Nephron (organoid): ENCODE measurements around the gene SPOCK2.
A peak's percentile ranks its signal among the peaks of the same experiment; 100 is the strongest.

ENCODE experiments used
- H3K27ac Mint-ChIP-seq, 3 experiments: 2 replicates each; pipeline ENCODE4 v1.8.0; 2020; ENCODE audit warnings: mixed read lengths in 3 of 3, mild to moderate bottlenecking in 2 of 3, moderate library complexity in 1 of 3
- H3K27me3 Mint-ChIP-seq: 2 replicates; pipeline ENCODE4 v1.8.0; 2021; ENCODE audit warnings: low read depth, mild to moderate bottlenecking, moderate library complexity, mixed read lengths
- H3K36me3 Mint-ChIP-seq: 2 replicates; pipeline ENCODE4 v1.8.0; 2020; ENCODE audit warnings: low read depth, mixed read lengths
- H3K4me1 Mint-ChIP-seq: 2 replicates; pipeline ENCODE4 v1.8.0; 2020; ENCODE audit warnings: mixed read lengths
- H3K4me3 Mint-ChIP-seq, 3 experiments: 2 replicates each; pipeline ENCODE4 v1.8.0; 2020; ENCODE audit warnings: mild to moderate bottlenecking in 3 of 3, mixed read lengths in 3 of 3, moderate library complexity in 2 of 3
- H3K9me3 Mint-ChIP-seq: 2 replicates; pipeline ENCODE4 v1.8.0; 2020; ENCODE audit warnings: mixed read lengths
- CTCF ChIP-seq, 3 experiments: fragments of 200-600 bp; sonication (generic); IDR thresholded peaks; one replicate each; pipeline ENCODE4 v1.5.0; 2021; ENCODE audit warnings: antibody characterized with exemption in 3 of 3; ENCODE audit not compliant: unreplicated experiment in 3 of 3

SPOCK2 gene

GRCh38 chr10:72061491-72061890 is 26.9 kb downstream of the SPOCK2 start:
- H3K4me3 Mint-ChIP-seq = no peak overlapping the region
- H3K4me1 Mint-ChIP-seq = peaks cover 29% of the 10 kb centered on the region
- H3K36me3 Mint-ChIP-seq = no peaks in the 10 kb centered on the region
- peak overlapping the region in 1 of 3 experiments; percentile 49 for H3K27ac Mint-ChIP-seq
- TF ChIP-seq CTCF (IDR thresholded peaks at IDR 0.05; ENCODE audit: unreplicated experiment in 3 of 3) = no peak
- H3K27me3 Mint-ChIP-seq = peaks cover 32% of the 10 kb centered on the region
- no peaks in the 10 kb centered on the region for H3K9me3 Mint-ChIP-seq

- H3K36me3 Mint-ChIP-seq = no peaks in the 10 kb centered on the region
- TF ChIP-seq CTCF (IDR thresholded peaks at IDR 0.05; ENCODE audit: unreplicated experiment in 3 of 3) = no peak
- H3K27ac Mint-ChIP-seq = peak overlapping the region in 2 of 3 experiments; percentile 1 to 20
- H3K9me3 Mint-ChIP-seq = no peaks in the 10 kb centered on the region
- H3K4me3 Mint-ChIP-seq = no peak overlapping the region
- peaks cover 18% of the 10 kb centered on the region for H3K4me1 Mint-ChIP-seq
- H3K27me3 Mint-ChIP-seq = peaks cover 27% of the 10 kb centered on the region
These were observed 28.2 kb downstream of the SPOCK2 start for GRCh38 chr10:72059843-72060822.

GRCh38 chr10:72058989-72059842 is 29.1 kb downstream of the SPOCK2 start:
- TF ChIP-seq CTCF (IDR thresholded peaks at IDR 0.05; ENCODE audit: unreplicated experiment in 3 of 3) = no peak
- Mint-ChIP-seq H3K27me3 (peaks cover 27% of the 10 kb centered on the region), H3K4me1 (peaks cover 18% of the 10 kb centered on the region), H3K27ac (peak overlapping the region; percentile 4 to 47 (median 9)), H3K9me3 (no peaks in the 10 kb centered on the region), H3K36me3 (no peaks in the 10 kb centered on the region), H3K4me3 (no peak overlapping the region)

- peaks cover 25% of the 10 kb centered on the region for H3K27me3 Mint-ChIP-seq
These were observed 29.9 kb downstream of the SPOCK2 start for GRCh38 chr10:72058347-72058898.

More at GRCh38 chr10:72058347-72058898, 29.9 kb downstream of the SPOCK2 start:
- no peak for TF ChIP-seq CTCF (IDR thresholded peaks at IDR 0.05; ENCODE audit: unreplicated experiment in 3 of 3)
- no peaks in the 10 kb centered on the region for H3K36me3 Mint-ChIP-seq
- no peak overlapping the region for H3K4me3 Mint-ChIP-seq
- H3K4me1 Mint-ChIP-seq = peaks cover 16% of the 10 kb centered on the region
- H3K27ac Mint-ChIP-seq = peak overlapping the region in 1 of 3 experiments; percentile 47
- H3K9me3 Mint-ChIP-seq = no peaks in the 10 kb centered on the region
